ENCODE measurements around the gene C1orf122. TPM values are rescaled to one million over a fixed set of nuclear protein-coding genes. Genes with fewer than 3 reads are reported as not detected.

Gene C1orf122
- total RNA-seq (10 to 100 TPM in 1 of 2 donors, 1 to 10 TPM in 1; 4.7 to 53.8 TPM), polyA plus RNA-seq (10 to 100 TPM; 26.9 to 70.2 TPM)
- long read RNA-seq, donor 1, transcript C1orf122-202 (2 exons, 2,229 nt): major isoform, 24 of 39 reads
- long read RNA-seq, donor 1, transcript C1orf122-201 (3 exons, 973 nt): minor isoform, 7 of 39 reads
- long read RNA-seq, donor 1, transcript C1orf122-204 (3 exons, 1,234 nt): minor isoform, 8 of 39 reads
- long read RNA-seq, donor 1, partial matches to known transcripts: 0 of 39 reads
- long read RNA-seq, donor 1, other reads (novel, unspliced or antisense): 0 of 39 reads
- long read RNA-seq, donor 2, transcript C1orf122-201 (3 exons, 973 nt): minor isoform, 5 of 24 reads
- long read RNA-seq, donor 2, transcript C1orf122-202 (2 exons, 2,229 nt): major isoform, 16 of 24 reads
- long read RNA-seq, donor 2, partial matches to known transcripts: 0 of 24 reads
- long read RNA-seq, donor 2, other reads (novel, unspliced or antisense): 0 of 24 reads
- long read RNA-seq, donor 3, transcript C1orf122-201 (3 exons, 973 nt): major isoform, 9 of 24 reads
- long read RNA-seq, donor 3, transcript C1orf122-204 (3 exons, 1,234 nt): minor isoform, 6 of 24 reads
- long read RNA-seq, donor 3, transcript C1orf122-202 (2 exons, 2,229 nt): major isoform, 9 of 24 reads
- long read RNA-seq, donor 3, partial matches to known transcripts: 0 of 24 reads
- long read RNA-seq, donor 3, other reads (novel, unspliced or antisense): 0 of 24 reads
- long read RNA-seq, donor 4, transcript C1orf122-201 (3 exons, 973 nt): minor isoform, 13 of 50 reads
- long read RNA-seq, donor 4, transcript C1orf122-204 (3 exons, 1,234 nt): minor isoform, 8 of 50 reads
- long read RNA-seq, donor 4, transcript C1orf122-202 (2 exons, 2,229 nt): major isoform, 20 of 50 reads
- long read RNA-seq, donor 4, partial matches to known transcripts: 9 of 50 reads
- long read RNA-seq, donor 4, other reads (novel, unspliced or antisense): 0 of 50 reads
- long read RNA-seq, donor 5, transcript C1orf122-204 (3 exons, 1,234 nt): minor isoform, 16 of 62 reads
- long read RNA-seq, donor 5, transcript C1orf122-202 (2 exons, 2,229 nt): major isoform, 27 of 62 reads
- long read RNA-seq, donor 5, transcript C1orf122-201 (3 exons, 973 nt): minor isoform, 19 of 62 reads
- long read RNA-seq, donor 5, partial matches to known transcripts: 0 of 62 reads
- long read RNA-seq, donor 5, other reads (novel, unspliced or antisense): 0 of 62 reads

DNA sequence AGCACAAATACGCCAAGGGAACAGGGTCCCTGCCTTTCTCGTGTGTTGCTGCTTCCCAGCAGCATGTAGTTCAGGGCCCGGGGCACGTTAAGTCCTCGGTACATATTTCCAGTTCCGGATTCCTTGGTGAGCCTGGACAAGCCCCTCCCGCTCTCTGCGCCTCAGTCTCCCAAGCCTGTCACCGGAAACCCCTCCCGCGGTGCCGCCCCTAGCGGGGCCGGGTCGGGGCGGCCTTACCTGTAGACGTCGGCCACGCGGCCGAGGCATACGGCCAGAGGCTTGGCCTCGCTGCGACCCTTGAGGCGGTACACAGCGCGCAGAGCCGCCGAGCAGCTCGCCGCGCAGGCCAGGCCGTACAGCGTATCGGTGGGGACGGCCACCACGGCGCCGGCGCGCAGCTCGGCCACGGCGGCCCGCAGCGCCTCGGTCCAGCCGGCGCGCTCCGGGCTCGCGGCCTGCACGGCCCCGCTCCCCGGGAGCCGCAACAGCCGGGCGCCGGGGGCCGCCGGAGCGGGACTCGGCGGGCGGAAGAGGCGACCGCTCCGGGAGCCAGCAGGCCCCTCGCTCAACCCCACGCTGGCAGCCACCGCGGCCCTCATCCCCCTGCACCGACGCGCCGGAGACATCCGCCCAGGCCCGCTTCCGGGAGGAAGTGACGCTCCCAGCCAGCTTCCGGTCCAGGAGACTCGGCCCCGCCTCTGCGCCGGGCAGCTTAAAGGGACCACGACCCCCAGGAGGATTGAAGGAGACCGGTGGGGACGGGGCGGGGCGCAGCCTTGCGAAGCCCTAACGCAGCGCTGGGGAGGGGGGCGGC lies at the start of gene C1orf122, which contains the start of gene YRDC:
C1orf122 (plus strand) TSS at position 236 of the 814 bp plus-strand sequence. CDS start 615 bp downstream, outside the sequence.
YRDC (minus strand) TSS at position 654 of the 814 bp plus-strand sequence; CDS start at position 626, 28 bp downstream.
- Histone ChIP-seq H3K27me3 (ENCODE audit: control insufficient read depth in 3 of 3, insufficient read depth in 3 of 3, low read length in 2 of 3) (no peaks in the 10 kb centered on the region), H3K9ac (ENCODE audit: insufficient read depth in 1 of 2, low read length in 2 of 2) (peak within 1 kb of the TSS; percentile 50 to 72), H3K4me3 (peak within 1 kb of the TSS; percentile 82), H3K36me3 (ENCODE audit: control insufficient read depth in 4 of 4, insufficient read depth in 4 of 4, low read length in 4 of 4) (peaks cover 16 to 26% (median 22%) of the 10 kb centered on the region in 4 donors), H3K27ac (ENCODE audit: low read depth in 1 of 2, low read length in 1 of 2) (peak within 1 kb of the TSS; percentile 92 to 94), H3K9me3 (ENCODE audit: control insufficient read depth in 4 of 4, insufficient read depth in 3 of 4, low read length in 3 of 4) (no peaks in the 10 kb centered on the region), H3K4me1 (ENCODE audit: control insufficient read depth in 5 of 5, insufficient read depth in 5 of 5, low read length in 5 of 5) (peaks cover 0 to 18% (median 7%) of the 10 kb centered on the region in 5 donors)
- ATAC-seq (ENCODE audit: insufficient read depth, low FRiP score): peak; percentile 87
- WGBS, 2 donors: 1% methylated on average over 61 to 95 of the region's 95 CpGs
- DNase-seq: peak; percentile 95 to 97 (median 96)
- TF ChIP-seq CTCF (IDR thresholded peaks at IDR 0.05; ENCODE audit: control extremely low read depth, extremely low read depth): no peak

GRCh38 chr1:37759451-37759850 lies 48.1 kb upstream of the C1orf122 start:
- 83 to 84% methylated on average over 2 of the region's 2 CpGs for WGBS, 2 donors
- DNase-seq (no peak), ATAC-seq (ENCODE audit: insufficient read depth, low FRiP score) (no peak)
- peaks cover 0 to 15% (median 0%) of the 10 kb centered on the region in 4 donors for H3K9me3 ChIP-seq (ENCODE audit: control insufficient read depth in 4 of 4, insufficient read depth in 3 of 4, low read length in 3 of 4)
- H3K27ac ChIP-seq (ENCODE audit: low read depth in 1 of 2, low read length in 1 of 2): no peak overlapping the region
- H3K27me3 ChIP-seq (ENCODE audit: control insufficient read depth in 3 of 3, insufficient read depth in 3 of 3, low read length in 2 of 3): peaks cover 11 to 57% (median 25%) of the 10 kb centered on the region in 3 donors
- H3K4me3 ChIP-seq: no peak overlapping the region
- no peak overlapping the region for H3K9ac ChIP-seq (ENCODE audit: insufficient read depth in 1 of 2, low read length in 2 of 2)
- no peak for TF ChIP-seq CTCF (IDR thresholded peaks at IDR 0.05; ENCODE audit: control extremely low read depth, extremely low read depth)
- H3K36me3 ChIP-seq (ENCODE audit: control insufficient read depth in 4 of 4, insufficient read depth in 4 of 4, low read length in 4 of 4): no peaks in the 10 kb centered on the region
- no peaks in the 10 kb centered on the region for H3K4me1 ChIP-seq (ENCODE audit: control insufficient read depth in 5 of 5, insufficient read depth in 5 of 5, low read length in 5 of 5)

Measured in lung (tissue), 16 donors.